GM19023 (cell line): Measurements from ENCODE around the gene MLANA.
A peak's percentile ranks its signal among the peaks of the same experiment; 100 is the strongest.
"Not testable (repeated sequence)": the region's sequence is repeated elsewhere in the genome, so short reads cannot be mapped to it uniquely, and the experiment has no call there.

Experiments
- ATAC-seq: cut with Tn5 transposase; IDR thresholded peaks from one replicate; pipeline ENCODE4 v1.9.1; 2021; ENCODE audit warnings: mild to moderate bottlenecking, moderate library complexity; ENCODE audit not compliant: unreplicated experiment

MLANA gene

GRCh38 chr9:5869315-5870019 lies 21.2 kb upstream of the MLANA start:
- no peak for ATAC-seq

- no peak for ATAC-seq
Observed at GRCh38 chr9:5870020-5870339, 20.7 kb upstream of the MLANA start.

- no peak for ATAC-seq
Observed at GRCh38 chr9:5870691-5871090, 20.0 kb upstream of the MLANA start.

- no peak for ATAC-seq
Observed at GRCh38 chr9:5871785-5872184, 18.9 kb upstream of the MLANA start.

- no peak for ATAC-seq
Observed at GRCh38 chr9:5872511-5872910, 18.2 kb upstream of the MLANA start.

- no peak for ATAC-seq
Observed at GRCh38 chr9:5873439-5873838, 17.2 kb upstream of the MLANA start.

GRCh38 chr9:5874048-5874447 lies 16.6 kb upstream of the MLANA start:
- no peak for ATAC-seq

GRCh38 chr9:5876026-5876425 lies 14.7 kb upstream of the MLANA start:
- ATAC-seq, result no peak

- no peak for ATAC-seq
Observed at GRCh38 chr9:5876711-5877110, 14.0 kb upstream of the MLANA start.

- no peak for ATAC-seq
Observed at GRCh38 chr9:5879419-5880181, 11.1 kb upstream of the MLANA start.

GRCh38 chr9:5882244-5883012 lies 8.3 kb upstream of the MLANA start:
- ATAC-seq, result not testable (repeated sequence)

GRCh38 chr9:5884191-5884590 lies 6.5 kb upstream of the MLANA start:
- no peak for ATAC-seq

- ATAC-seq, result peak; percentile 95
Observed at GRCh38 chr9:5886114-5886939, 4.4 kb upstream of the MLANA start.

GRCh38 chr9:5892456-5893133 lies 1.9 kb downstream of the MLANA start:
- ATAC-seq, result no peak

- ATAC-seq, result no peak
Observed at GRCh38 chr9:5893134-5893505, 2.4 kb downstream of the MLANA start.

GRCh38 chr9:5893591-5894236 lies 3.0 kb downstream of the MLANA start:
- no peak for ATAC-seq

GRCh38 chr9:5894237-5894959 lies 3.7 kb downstream of the MLANA start:
- ATAC-seq, result no peak

- no peak for ATAC-seq
Observed at GRCh38 chr9:5895782-5896181, 5.1 kb downstream of the MLANA start.

GRCh38 chr9:5896863-5897262 lies 6.2 kb downstream of the MLANA start:
- ATAC-seq, result no peak
